SW480 (cell line): ENCODE results near the gene ALDH1L1.

Experiments
- DNase-seq: peaks from one replicate; pipeline ENCODE4 v3.0.0-alpha.2; 2016; ENCODE audit warnings: low spot score

Gene ALDH1L1

GRCh38 chr3:126154391-126155279 is 25.8 kb downstream of the ALDH1L1 start:
- DNase-seq, result no peak

DNA sequence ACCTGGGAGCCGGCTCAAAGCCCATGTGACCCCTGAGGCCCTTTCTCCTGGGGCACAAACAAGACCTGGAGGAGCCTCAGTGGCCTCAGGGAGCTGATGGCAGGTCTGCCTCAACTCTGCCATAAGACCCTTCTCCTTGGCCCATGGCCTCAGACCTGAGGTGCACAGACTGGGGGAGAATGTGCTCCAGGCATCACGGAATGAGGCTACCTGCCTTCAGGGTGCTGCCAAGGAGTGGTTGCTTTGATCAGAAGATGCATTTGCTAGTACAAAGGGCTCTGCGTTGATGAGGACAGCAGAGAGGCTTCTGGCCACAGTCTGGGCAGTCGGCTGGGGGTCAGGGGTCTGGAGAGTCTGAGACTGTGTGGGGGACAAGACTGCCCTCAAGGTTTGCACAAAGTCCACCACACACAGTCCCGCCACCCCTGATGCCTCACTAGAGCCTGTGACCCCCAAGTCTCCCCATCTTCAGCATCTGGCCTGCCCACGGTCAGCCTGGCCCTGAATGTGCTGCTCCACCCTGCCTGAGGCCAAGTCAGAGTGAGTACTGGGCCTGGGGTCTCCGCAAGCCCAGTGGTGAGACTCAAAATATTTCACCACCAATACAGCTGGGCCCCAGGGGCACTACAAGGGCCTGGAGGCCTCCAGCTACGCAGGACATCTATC is 26.6 kb downstream of the ALDH1L1 start:
- DNase-seq, result no peak

GRCh38 chr3:126152901-126153694 is 27.3 kb downstream of the ALDH1L1 start:
- DNase-seq, result no peak

GRCh38 chr3:126152458-126152857 is 27.9 kb downstream of the ALDH1L1 start:
- DNase-seq, result no peak

GRCh38 chr3:126151562-126152302 is 28.7 kb downstream of the ALDH1L1 start:
- DNase-seq, result no peak

DNA sequence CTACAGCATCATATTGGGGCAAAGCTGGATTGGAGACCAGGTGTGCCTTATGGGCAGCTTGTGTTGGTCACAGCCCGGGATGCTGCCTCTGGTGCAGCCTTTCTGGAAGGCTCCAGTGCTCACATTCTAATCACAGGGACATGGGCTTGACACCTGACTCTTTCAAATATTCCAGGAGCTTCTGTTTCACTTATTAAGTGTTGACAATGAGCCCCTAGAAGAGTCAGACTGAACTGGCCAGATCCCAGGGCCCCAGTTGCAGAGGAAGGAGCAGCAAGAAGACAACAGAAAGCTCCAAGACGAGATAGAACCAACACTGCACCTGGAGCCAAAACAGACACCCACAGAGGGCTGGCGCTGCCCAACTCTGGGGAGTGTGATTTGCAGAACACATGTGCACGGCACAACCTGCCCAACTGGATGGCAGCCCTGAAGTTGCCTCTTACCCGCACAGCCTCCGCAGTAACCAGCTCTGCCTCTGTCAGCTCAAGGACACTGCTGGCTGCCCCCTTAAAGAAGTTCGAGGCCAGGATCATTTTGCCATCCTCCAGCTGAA is 30.3 kb downstream of the ALDH1L1 start:
- DNase-seq, result no peak

DNA sequence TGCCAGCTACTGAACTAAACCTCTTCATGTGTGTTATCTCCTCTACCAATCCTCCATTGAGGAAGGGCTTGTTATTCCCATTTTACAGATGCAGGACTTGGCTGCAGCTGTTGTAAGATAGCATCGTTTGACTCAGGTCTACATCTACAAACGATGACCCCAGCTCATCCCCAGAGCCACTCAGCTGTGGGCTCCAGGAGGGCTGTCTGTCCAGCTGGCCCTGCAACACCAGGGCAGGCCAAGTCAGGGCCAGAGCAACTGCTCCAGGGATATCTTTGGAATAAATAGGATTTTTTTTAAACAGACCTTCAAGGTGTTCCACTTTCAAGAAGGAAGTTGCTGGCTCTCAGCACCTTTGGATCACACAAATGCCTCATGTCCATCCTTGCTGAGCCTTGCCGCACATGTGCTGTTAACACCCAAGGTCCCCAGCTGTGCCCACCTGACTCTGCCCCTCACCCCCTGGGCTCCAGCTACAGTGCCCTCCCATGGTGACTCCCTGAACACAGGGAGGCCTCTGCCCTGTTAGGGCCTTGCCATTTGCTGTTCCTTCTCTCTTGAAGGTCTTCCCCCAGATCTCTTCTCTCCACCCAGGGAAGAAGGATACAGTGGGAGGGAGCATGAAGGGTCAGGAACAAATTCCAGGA is 31.0 kb downstream of the ALDH1L1 start:
- DNase-seq, result no peak

GRCh38 chr3:126147932-126148683 is 32.3 kb downstream of the ALDH1L1 start:
- DNase-seq, result no peak

DNA sequence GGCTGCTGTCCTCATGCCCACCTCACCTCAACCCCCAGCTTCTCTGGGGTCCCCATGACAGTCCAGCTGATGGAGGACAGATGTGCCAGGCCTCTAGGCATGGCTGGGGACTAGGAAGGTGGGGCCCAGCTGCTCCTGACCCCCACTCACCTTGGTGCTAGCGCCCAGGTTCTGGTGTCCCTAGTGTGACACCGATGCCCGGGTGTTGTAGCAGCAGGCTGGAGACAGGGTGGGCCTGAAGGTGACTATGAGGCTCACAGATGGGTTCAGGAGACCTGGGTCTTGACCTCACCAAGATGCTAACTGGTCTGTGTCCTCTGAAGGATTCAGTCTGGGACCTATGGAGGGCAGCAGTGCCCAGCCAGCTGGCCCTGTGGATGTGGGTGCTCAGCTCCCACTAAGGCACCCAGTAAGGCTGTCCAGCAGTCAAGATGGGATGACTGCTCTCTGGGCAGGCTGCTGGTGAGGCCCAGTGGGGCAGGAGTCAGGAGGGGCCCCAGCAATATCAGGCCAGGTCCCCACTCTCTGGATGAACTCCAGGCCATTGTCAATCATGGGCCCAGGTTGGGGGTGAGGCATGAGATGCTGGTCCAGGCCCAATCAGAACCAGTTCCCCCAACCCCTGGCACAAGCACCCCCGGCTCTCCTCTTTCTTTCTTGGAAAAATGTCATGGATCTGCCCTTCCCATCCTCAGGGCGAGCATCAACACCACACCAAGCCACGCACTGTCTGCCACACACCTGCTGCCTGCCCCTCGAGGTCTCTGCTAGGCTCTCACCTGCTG is 33.0 kb downstream of the ALDH1L1 start:
- no peak for DNase-seq

DNA sequence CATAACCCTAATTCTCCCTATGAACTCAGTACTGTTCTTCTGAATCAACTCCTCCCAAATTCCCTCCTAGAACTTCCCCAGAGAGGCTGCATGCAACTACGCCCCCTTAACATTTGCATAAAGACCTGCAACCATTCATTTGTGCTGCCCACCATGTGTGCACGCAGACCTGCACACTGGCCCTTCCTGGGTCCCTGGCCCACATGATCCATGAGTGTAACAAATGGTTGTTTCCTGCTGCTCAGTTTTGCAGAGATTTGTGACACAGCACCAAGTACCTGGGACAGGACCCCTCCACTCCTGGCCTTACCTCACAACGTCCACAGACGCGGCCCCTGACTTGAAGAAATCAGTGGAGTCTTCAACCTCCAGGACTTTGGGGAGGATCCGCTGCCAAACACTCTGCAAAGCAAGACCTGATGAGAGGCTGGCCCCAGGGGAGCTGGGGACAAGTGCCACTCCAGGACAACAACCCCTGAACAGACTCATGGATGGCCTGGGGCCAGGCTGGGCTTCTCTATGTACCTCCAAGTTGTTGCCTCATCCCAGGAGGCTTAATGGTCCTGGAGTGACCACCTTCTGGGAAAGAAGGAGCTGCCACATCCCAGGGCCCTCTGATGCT is 33.8 kb downstream of the ALDH1L1 start:
- DNase-seq, result no peak

DNA sequence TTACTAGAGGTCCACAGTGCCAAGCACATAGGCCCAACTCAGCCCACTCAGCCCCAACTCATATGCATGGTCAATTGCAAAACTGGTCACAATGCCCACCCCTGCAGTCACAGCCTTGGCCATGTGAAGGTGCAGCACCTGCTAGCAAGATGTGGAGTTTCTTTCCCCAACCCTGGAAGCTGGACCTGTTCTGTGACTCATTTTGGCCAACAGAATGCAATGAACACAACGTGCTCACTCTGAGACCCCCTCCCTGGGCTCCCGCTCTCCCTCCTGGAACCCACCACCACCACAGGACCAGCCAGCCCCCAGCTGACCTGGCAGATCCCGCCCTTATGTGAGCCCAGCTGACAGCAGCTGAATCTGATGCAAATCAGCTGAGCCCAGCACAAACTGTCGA is 34.4 kb downstream of the ALDH1L1 start:
- DNase-seq, result no peak

- DNase-seq, result no peak
Observed at GRCh38 chr3:126142652-126143051, 37.7 kb downstream of the ALDH1L1 start.

DNA sequence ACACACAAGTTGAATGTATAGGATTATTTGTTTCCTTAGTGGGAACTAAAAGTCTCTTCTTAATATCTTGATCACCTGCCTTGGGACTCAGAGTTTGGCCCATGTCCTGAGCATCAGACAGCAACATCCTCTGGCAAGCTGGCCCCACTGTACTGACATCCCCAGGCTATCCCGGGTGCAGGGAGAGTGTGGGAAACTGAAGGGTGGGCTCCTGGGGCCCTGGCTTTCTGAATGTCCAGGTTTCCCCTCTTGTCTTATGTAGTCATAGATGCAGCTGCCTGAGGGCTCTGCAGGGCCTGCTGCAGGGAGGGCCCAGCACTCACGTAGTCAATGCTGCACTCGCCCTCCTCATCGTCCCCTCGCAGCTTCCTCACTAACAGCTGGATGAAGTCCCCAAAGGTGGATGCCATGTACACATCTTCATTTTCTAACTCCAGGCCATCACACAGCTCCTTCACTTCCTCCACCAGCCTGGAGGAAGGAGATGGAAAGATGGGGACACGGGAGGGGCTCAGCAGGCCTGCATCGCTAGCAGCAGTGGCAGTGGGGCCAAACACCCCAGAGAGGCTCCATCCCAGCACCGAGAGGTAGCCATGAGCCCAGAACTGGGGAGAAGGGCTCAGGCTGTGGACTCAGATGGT is 42.8 kb downstream of the ALDH1L1 start:
- no peak for DNase-seq

- no peak for DNase-seq
Observed at GRCh38 chr3:126136428-126137220, 43.8 kb downstream of the ALDH1L1 start.

DNA sequence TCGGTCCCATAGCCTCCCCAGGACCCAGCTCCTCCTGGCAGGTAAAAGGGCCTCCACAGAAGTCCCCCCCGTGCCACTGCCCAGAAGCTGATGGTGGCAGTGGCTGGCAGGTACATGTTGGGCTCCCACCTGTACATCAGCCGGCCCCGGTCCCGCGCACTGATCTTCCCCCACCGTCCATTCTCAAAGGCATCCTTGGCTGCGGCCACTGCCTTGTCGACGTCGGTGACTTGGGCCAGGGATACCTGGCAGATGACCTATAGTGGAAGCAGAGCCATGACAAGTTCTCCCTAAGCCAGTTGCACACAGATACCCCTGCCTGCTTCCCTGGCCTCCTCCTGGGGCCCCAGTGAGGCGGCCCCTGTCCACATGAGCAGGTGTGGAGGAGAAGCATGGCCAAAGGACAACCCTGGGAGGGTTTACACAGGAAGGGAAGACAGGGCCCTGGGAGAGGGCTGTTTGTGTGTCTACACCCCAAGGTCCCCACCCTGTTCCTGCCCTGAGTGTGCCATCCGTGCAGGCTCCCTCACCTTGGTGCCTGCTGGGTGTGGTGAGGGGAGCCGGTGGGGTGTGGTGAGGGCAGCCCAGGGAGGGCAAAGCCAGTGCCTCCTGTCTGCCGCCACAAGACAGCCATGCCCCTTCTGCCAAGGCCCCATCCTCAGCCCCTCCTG is 44.8 kb downstream of the ALDH1L1 start:
- DNase-seq, result no peak

- DNase-seq, result no peak
Observed at GRCh38 chr3:126135071-126135405, 45.3 kb downstream of the ALDH1L1 start.
